Activated T-cell treated with anti-CD3 and anti-CD28 coated beads, Interleukin-2, amount 50 U/mL, for 24 hours (primary cell): ENCODE data around the gene LXN.
"Not testable (repeated sequence)": the region's sequence is repeated elsewhere in the genome, so short reads cannot be mapped to it uniquely, and the experiment has no call there.

Experiments used
- DNase-seq: peaks from one replicate; pipeline ENCODE4 v3.0.0-alpha.2; 2020
- H3K27ac Mint-ChIP-seq: 2 replicates; pipeline ENCODE4 v1.8.0; 2020; ENCODE audit warnings: mild to moderate bottlenecking, mixed read lengths
- H3K27me3 Mint-ChIP-seq: 2 replicates; pipeline ENCODE4 v1.8.0; 2020; ENCODE audit warnings: mixed read lengths
- H3K36me3 Mint-ChIP-seq: 2 replicates; pipeline ENCODE4 v1.8.0; 2020; ENCODE audit warnings: low read depth, mixed read lengths
- H3K4me1 Mint-ChIP-seq: 2 replicates; pipeline ENCODE4 v1.8.0; 2020; ENCODE audit warnings: low read depth, mixed read lengths
- H3K4me3 Mint-ChIP-seq: 2 replicates; pipeline ENCODE4 v1.8.0; 2020; ENCODE audit warnings: mild to moderate bottlenecking, moderate library complexity, mixed read lengths
- H3K9me3 Mint-ChIP-seq: 2 replicates; pipeline ENCODE4 v1.8.0; 2020; ENCODE audit warnings: mixed read lengths

LXN gene

GRCh38 chr3:158693866-158694456, 21.5 kb upstream of the LXN start:
- peaks cover 86% of the 10 kb centered on the region for H3K36me3 Mint-ChIP-seq
- H3K9me3 Mint-ChIP-seq, H3K27ac Mint-ChIP-seq, H3K27me3 Mint-ChIP-seq, H3K4me3 Mint-ChIP-seq, DNase-seq, H3K4me1 Mint-ChIP-seq: not testable (repeated sequence)

- peaks cover 73% of the 10 kb centered on the region for H3K36me3 Mint-ChIP-seq
- H3K27ac Mint-ChIP-seq: no peak overlapping the region
- peaks cover 9% of the 10 kb centered on the region for H3K4me1 Mint-ChIP-seq
- no peak for DNase-seq
- H3K27me3 Mint-ChIP-seq: no peaks in the 10 kb centered on the region
- H3K9me3 Mint-ChIP-seq: no peaks in the 10 kb centered on the region
- no peak overlapping the region for H3K4me3 Mint-ChIP-seq
Measured at GRCh38 chr3:158685159-158685558, 12.7 kb upstream of the LXN start.

GRCh38 chr3:158683230-158683962, 10.9 kb upstream of the LXN start:
- H3K27ac Mint-ChIP-seq: no peak overlapping the region
- H3K9me3 Mint-ChIP-seq: no peaks in the 10 kb centered on the region
- no peak for DNase-seq
- peaks cover 12% of the 10 kb centered on the region for H3K4me1 Mint-ChIP-seq
- no peaks in the 10 kb centered on the region for H3K27me3 Mint-ChIP-seq
- no peak overlapping the region for H3K4me3 Mint-ChIP-seq
- peaks cover 75% of the 10 kb centered on the region for H3K36me3 Mint-ChIP-seq

- Mint-ChIP-seq H3K27ac (no peak overlapping the region), H3K27me3 (no peaks in the 10 kb centered on the region), H3K4me3 (no peak overlapping the region), H3K9me3 (no peaks in the 10 kb centered on the region), H3K4me1 (peaks cover 14% of the 10 kb centered on the region), H3K36me3 (peaks cover 86% of the 10 kb centered on the region)
- DNase-seq: no peak
Measured at GRCh38 chr3:158680861-158681260, 8.4 kb upstream of the LXN start.

- Mint-ChIP-seq H3K27me3 (no peaks in the 10 kb centered on the region), H3K4me3 (no peak overlapping the region), H3K9me3 (no peaks in the 10 kb centered on the region), H3K4me1 (peaks cover 11% of the 10 kb centered on the region), H3K27ac (no peak overlapping the region), H3K36me3 (peaks cover 78% of the 10 kb centered on the region)
- no peak for DNase-seq
Measured at GRCh38 chr3:158679547-158680000, 7.1 kb upstream of the LXN start.

GRCh38 chr3:158678687-158679086, 6.2 kb upstream of the LXN start:
- Mint-ChIP-seq H3K27ac (no peak overlapping the region), H3K27me3 (no peaks in the 10 kb centered on the region), H3K4me1 (peaks cover 10% of the 10 kb centered on the region), H3K9me3 (no peaks in the 10 kb centered on the region), H3K36me3 (peaks cover 79% of the 10 kb centered on the region), H3K4me3 (no peak overlapping the region)
- no peak for DNase-seq

GRCh38 chr3:158671821-158672214, 630 bp downstream of the LXN start:
- peak overlapping the region; percentile 89 for H3K4me3 Mint-ChIP-seq
- no peak for DNase-seq
- H3K27ac Mint-ChIP-seq: peak overlapping the region; percentile 92
- peaks cover 77% of the 10 kb centered on the region for H3K36me3 Mint-ChIP-seq
- no peaks in the 10 kb centered on the region for H3K9me3 Mint-ChIP-seq
- H3K27me3 Mint-ChIP-seq: no peaks in the 10 kb centered on the region
- H3K4me1 Mint-ChIP-seq: peaks cover 30% of the 10 kb centered on the region

- no peak for DNase-seq
- H3K4me1 Mint-ChIP-seq: peaks cover 34% of the 10 kb centered on the region
- H3K9me3 Mint-ChIP-seq: no peaks in the 10 kb centered on the region
- H3K27me3 Mint-ChIP-seq: no peaks in the 10 kb centered on the region
- H3K4me3 Mint-ChIP-seq: no peak overlapping the region
- H3K36me3 Mint-ChIP-seq: peaks cover 90% of the 10 kb centered on the region
- H3K27ac Mint-ChIP-seq: no peak overlapping the region
Measured at GRCh38 chr3:158668506-158668905, 3.9 kb downstream of the LXN start.

- Mint-ChIP-seq H3K27me3 (no peaks in the 10 kb centered on the region), H3K4me1 (peaks cover 18% of the 10 kb centered on the region), H3K27ac (no peak overlapping the region), H3K9me3 (no peaks in the 10 kb centered on the region), H3K36me3 (peaks cover 90% of the 10 kb centered on the region), H3K4me3 (no peak overlapping the region)
- no peak for DNase-seq
Measured at GRCh38 chr3:158666416-158666815, 6.0 kb downstream of the LXN start.

- no peak for DNase-seq
- Mint-ChIP-seq H3K27ac (no peak overlapping the region), H3K27me3 (no peaks in the 10 kb centered on the region), H3K4me3 (no peak overlapping the region), H3K9me3 (no peaks in the 10 kb centered on the region), H3K36me3 (peaks cover 93% of the 10 kb centered on the region), H3K4me1 (peaks cover 17% of the 10 kb centered on the region)
Measured at GRCh38 chr3:158663832-158664231, 8.6 kb downstream of the LXN start.

GRCh38 chr3:158663246-158663645, 9.2 kb downstream of the LXN start:
- DNase-seq: no peak
- Mint-ChIP-seq H3K4me1 (peaks cover 20% of the 10 kb centered on the region), H3K36me3 (peaks cover 92% of the 10 kb centered on the region), H3K4me3 (no peak overlapping the region), H3K27me3 (no peaks in the 10 kb centered on the region), H3K27ac (no peak overlapping the region), H3K9me3 (no peaks in the 10 kb centered on the region)

- peaks cover 90% of the 10 kb centered on the region for H3K36me3 Mint-ChIP-seq
- no peaks in the 10 kb centered on the region for H3K9me3 Mint-ChIP-seq
- no peak for DNase-seq
- no peak overlapping the region for H3K27ac Mint-ChIP-seq
- no peak overlapping the region for H3K4me3 Mint-ChIP-seq
- H3K4me1 Mint-ChIP-seq: peaks cover 20% of the 10 kb centered on the region
- H3K27me3 Mint-ChIP-seq: no peaks in the 10 kb centered on the region
Measured at GRCh38 chr3:158660711-158661110, 11.7 kb downstream of the LXN start.

- Mint-ChIP-seq H3K27ac (peak overlapping the region; percentile 14), H3K36me3 (peaks cover 90% of the 10 kb centered on the region), H3K4me1 (peaks cover 20% of the 10 kb centered on the region), H3K27me3 (no peaks in the 10 kb centered on the region), H3K4me3 (no peak overlapping the region), H3K9me3 (no peaks in the 10 kb centered on the region)
- DNase-seq: peak; percentile 45
Measured at GRCh38 chr3:158659454-158660237, 12.8 kb downstream of the LXN start.

GRCh38 chr3:158658889-158659288, 13.6 kb downstream of the LXN start:
- Mint-ChIP-seq H3K9me3 (no peaks in the 10 kb centered on the region), H3K4me3 (no peak overlapping the region), H3K27me3 (no peaks in the 10 kb centered on the region), H3K27ac (no peak overlapping the region), H3K36me3 (peaks cover 90% of the 10 kb centered on the region), H3K4me1 (peaks cover 19% of the 10 kb centered on the region)
- no peak for DNase-seq

- Mint-ChIP-seq H3K4me3 (no peak overlapping the region), H3K9me3 (no peaks in the 10 kb centered on the region), H3K27me3 (no peaks in the 10 kb centered on the region), H3K36me3 (peaks cover 88% of the 10 kb centered on the region), H3K4me1 (peaks cover 25% of the 10 kb centered on the region), H3K27ac (no peak overlapping the region)
- DNase-seq: no peak
Measured at GRCh38 chr3:158652463-158652862, 20.0 kb downstream of the LXN start.
